Heart left ventricle (tissue), 13 donors: Measurements from ENCODE around the gene RIN3.

Source experiments
- CTCF ChIP-seq, 12 donors: fragments of 200-600 bp; sonication (generic) in 4 of 12; IDR thresholded peaks; one replicate each; pipeline versions ENCODE4 v1.5.0 to v1.8.0; 2018 to 2022; ENCODE audit warnings: antibody characterized with exemption in 12 of 12, mild to moderate bottlenecking in 5 of 12
- POLR2A ChIP-seq, 2 donors: fragments of 450-650 bp; IDR thresholded peaks; one replicate each; pipeline ENCODE4 v1.6.1; 2017; ENCODE audit warnings: antibody characterized with exemption in 2 of 2, mild to moderate bottlenecking in 2 of 2, moderate library complexity in 2 of 2
- donor health status: ischemic (EF 13 %, LVEDD 7.1; RV severe dilation, severe dysfunction).
- donor health status: DM: no; HTN: yes; CAD: no.
- donor health status: DM: no; HTN: no; CAD: no.
- donor health status: ischemic (EF 25% LVEDD 6.9; RV normal size, moderate dysfunction).
- donor health status: ischemic (EF 25% LVEDD 5.7; RV mildly dilated, moderate dysfunction).
- donor health status: ischemic (EF 35%, LVEDD 5.7; RV mildly dilated, moderate dysfunction).
- donor health status: nonischemic (EF 11% LVEDD 7.7; RV severe dilation, severe dysfunction).
- donor health status: DM: yes; HTN: yes; CAD: no.
- donor health status: PGD.
- donor health status: ischemic (EF 29% LVEDD 5.4; RV normal size, mild dysfunction).
- donor health status: nonischemic (EF 23%, LVEDD 6.1; RV moderate dilation, normal function).

DNA sequence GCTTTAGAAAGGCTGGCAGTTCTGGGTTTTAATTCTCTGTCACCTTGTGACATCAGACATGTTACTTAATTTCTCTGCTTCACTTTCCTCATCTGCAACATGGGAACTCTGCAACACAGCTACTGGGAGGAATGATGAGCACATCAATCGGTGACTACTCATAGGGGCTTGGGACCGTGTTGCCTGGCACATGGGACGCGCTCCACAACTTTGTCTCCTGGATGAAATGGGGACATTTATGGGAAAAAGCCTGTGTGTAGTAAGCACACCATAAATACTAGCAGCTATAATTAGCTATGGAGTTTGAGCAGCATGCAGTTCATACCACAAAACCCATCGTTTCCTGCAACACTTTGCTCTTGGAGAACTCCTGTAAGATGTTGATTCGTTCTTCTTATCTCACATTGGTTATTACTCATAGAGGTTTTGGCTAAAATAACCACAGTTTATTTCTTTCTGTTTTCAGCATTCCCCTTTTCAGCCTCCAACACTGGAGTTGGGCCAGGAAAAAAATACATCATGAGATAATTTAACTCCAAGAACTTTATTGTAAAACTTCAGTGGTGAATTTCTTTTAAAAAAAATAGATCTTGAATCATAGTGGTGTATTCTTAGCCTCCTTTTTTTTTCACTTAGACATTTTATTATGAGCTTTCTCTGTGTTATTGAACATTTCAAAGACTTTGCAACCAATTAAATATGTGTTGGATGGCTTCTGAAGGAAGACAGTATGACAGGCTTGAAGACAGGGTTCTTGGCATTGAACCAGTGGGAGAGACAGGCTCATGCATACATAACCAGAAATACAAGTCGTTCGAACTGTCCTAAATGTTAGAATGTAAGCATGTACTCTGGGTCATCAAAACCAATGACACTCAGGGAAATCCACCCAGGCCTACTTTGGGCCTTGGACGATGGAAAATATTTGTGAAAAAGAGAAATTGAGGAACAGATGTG, 72.7 kb downstream of the RIN3 start:
- TF ChIP-seq CTCF (IDR thresholded peaks at IDR 0.05) (no peak), POLR2A (IDR thresholded peaks at IDR 0.05) (no peak)
